Loucy (cell line): ENCODE measurements around the gene NFRKB.

Experiments used
- H2AFZ ChIP-seq: fragments of 200-600 bp; sonication (generic); 2 replicates; pipeline ENCODE4 v1.6.0; 2016; ENCODE audit warnings: antibody characterized with exemption, mild to moderate bottlenecking, low read length, moderate library complexity
- H3F3A ChIP-seq: fragments of 200-600 bp; 2 replicates; pipeline ENCODE4 v1.6.0; 2016; ENCODE audit warnings: antibody characterized with exemption, low read depth, mild to moderate bottlenecking
- H3K27me3 ChIP-seq: fragments of 200-600 bp; sonication (generic); 2 replicates; pipeline ENCODE4 v1.6.1; 2014; ENCODE audit warnings: low read length, mild to moderate bottlenecking; ENCODE audit not compliant: insufficient read depth, poor library complexity, severe bottlenecking
- H3K36me3 ChIP-seq: fragments of 200-600 bp; sonication (generic); 2 replicates; pipeline ENCODE4 v1.6.1; 2016; ENCODE audit warnings: low read length; ENCODE audit not compliant: insufficient read depth
- H3K4me1 ChIP-seq: fragments of 200-600 bp; sonication (generic); 2 replicates; pipeline ENCODE4 v1.5.1; 2014; ENCODE audit warnings: low read length, mild to moderate bottlenecking; ENCODE audit not compliant: insufficient read depth, poor library complexity, severe bottlenecking
- H3K4me2 ChIP-seq: fragments of 200-600 bp; sonication (generic); 2 replicates; pipeline ENCODE4 v1.6.0; 2014; ENCODE audit warnings: antibody characterized with exemption, low read length, low read depth, mild to moderate bottlenecking; ENCODE audit not compliant: poor library complexity, severe bottlenecking
- H3K4me3 ChIP-seq: fragments of 200-600 bp; sonication (generic); 2 replicates; pipeline ENCODE4 v1.5.1; 2014; ENCODE audit warnings: low read length, mild to moderate bottlenecking, mixed read lengths; ENCODE audit not compliant: poor library complexity, severe bottlenecking
- H3K79me2 ChIP-seq: fragments of 200-600 bp; sonication (generic); 2 replicates; pipeline ENCODE4 v1.6.1; 2014; ENCODE audit warnings: low read length; ENCODE audit not compliant: insufficient read depth
- H3K9ac ChIP-seq: fragments of 200-600 bp; sonication (generic); 2 replicates; pipeline ENCODE4 v1.6.0; 2014; ENCODE audit warnings: mild to moderate bottlenecking, low read depth, low read length, moderate library complexity; ENCODE audit not compliant: poor library complexity, severe bottlenecking
- H3K9me2 ChIP-seq: fragments of 200-600 bp; sonication (generic); replicated peaks from 2 replicates; pipeline ENCODE4 v1.6.1; 2016; ENCODE audit warnings: low read depth, low read length, mixed read lengths
- H3K9me3 ChIP-seq: fragments of 200-600 bp; sonication (generic); 2 replicates; pipeline ENCODE4 v1.6.1; 2014; ENCODE audit warnings: mild to moderate bottlenecking, antibody characterized with exemption, low read length, low read depth; ENCODE audit not compliant: insufficient read depth
- H4K20me1 ChIP-seq: fragments of 200-600 bp; sonication (generic); 2 replicates; pipeline ENCODE4 v1.6.0; 2014; ENCODE audit warnings: antibody characterized with exemption, low read length, mild to moderate bottlenecking; ENCODE audit not compliant: insufficient read depth, poor library complexity, severe bottlenecking
- CTCF ChIP-seq: fragments of 200-600 bp; sonication (generic); conservative IDR thresholded peaks from 2 replicates; pipeline ENCODE4 v1.5.1; 2014; ENCODE audit warnings: mild to moderate bottlenecking, antibody characterized with exemption, low read length
- EZH2phosphoT487 ChIP-seq: fragments of 200-600 bp; IDR thresholded peaks from 2 replicates; pipeline ENCODE4 v1.6.1; 2018; ENCODE audit warnings: antibody characterized with exemption, mild to moderate bottlenecking, moderate library complexity, borderline replicate concordance

The NFRKB gene

GRCh38 chr11:129930743-129931142, 35.4 kb upstream of the NFRKB start:
- H3K79me2 ChIP-seq = no peaks in the 10 kb centered on the region
- H3K27me3 ChIP-seq = no peaks in the 10 kb centered on the region
- no peaks in the 10 kb centered on the region for H3K9me3 ChIP-seq
- no peaks in the 10 kb centered on the region for H3F3A ChIP-seq
- H3K9me2 ChIP-seq = no peaks in the 10 kb centered on the region
- no peak overlapping the region for H2AFZ ChIP-seq
- TF ChIP-seq EZH2phosphoT487 (no peak), CTCF (no peak)
- no peaks in the 10 kb centered on the region for H3K36me3 ChIP-seq
- no peaks in the 10 kb centered on the region for H4K20me1 ChIP-seq
- H3K9ac ChIP-seq = no peak overlapping the region
- H3K4me1 ChIP-seq = no peaks in the 10 kb centered on the region
- H3K4me2 ChIP-seq = no peak overlapping the region
- H3K4me3 ChIP-seq = no peak overlapping the region

GRCh38 chr11:129930296-129930695, 34.9 kb upstream of the NFRKB start:
- H3K4me1 ChIP-seq = no peaks in the 10 kb centered on the region
- H3K36me3 ChIP-seq = no peaks in the 10 kb centered on the region
- H3K9ac ChIP-seq = no peak overlapping the region
- no peaks in the 10 kb centered on the region for H3K9me2 ChIP-seq
- no peaks in the 10 kb centered on the region for H4K20me1 ChIP-seq
- H3K9me3 ChIP-seq = no peaks in the 10 kb centered on the region
- H3K79me2 ChIP-seq = no peaks in the 10 kb centered on the region
- no peak overlapping the region for H3K4me3 ChIP-seq
- H3K4me2 ChIP-seq = no peak overlapping the region
- TF ChIP-seq CTCF (no peak), EZH2phosphoT487 (no peak)
- no peaks in the 10 kb centered on the region for H3K27me3 ChIP-seq
- H2AFZ ChIP-seq = no peak overlapping the region
- H3F3A ChIP-seq = no peaks in the 10 kb centered on the region

- H3K9me2 ChIP-seq = no peaks in the 10 kb centered on the region
- TF ChIP-seq EZH2phosphoT487 = no peak
- no peak for TF ChIP-seq CTCF
- no peaks in the 10 kb centered on the region for H3K27me3 ChIP-seq
- H3K4me2 ChIP-seq = no peak overlapping the region
- H2AFZ ChIP-seq = no peak overlapping the region
- H3K4me1 ChIP-seq = no peaks in the 10 kb centered on the region
- no peaks in the 10 kb centered on the region for H3F3A ChIP-seq
- no peaks in the 10 kb centered on the region for H3K9me3 ChIP-seq
- H3K36me3 ChIP-seq = no peaks in the 10 kb centered on the region
- no peaks in the 10 kb centered on the region for H3K79me2 ChIP-seq
- no peak overlapping the region for H3K4me3 ChIP-seq
- H3K9ac ChIP-seq = no peak overlapping the region
- H4K20me1 ChIP-seq = no peaks in the 10 kb centered on the region
Observed at GRCh38 chr11:129929721-129930120, 34.3 kb upstream of the NFRKB start.
